ENCODE measurements around the gene MAP3K9.

MAP3K9 gene

DNA sequence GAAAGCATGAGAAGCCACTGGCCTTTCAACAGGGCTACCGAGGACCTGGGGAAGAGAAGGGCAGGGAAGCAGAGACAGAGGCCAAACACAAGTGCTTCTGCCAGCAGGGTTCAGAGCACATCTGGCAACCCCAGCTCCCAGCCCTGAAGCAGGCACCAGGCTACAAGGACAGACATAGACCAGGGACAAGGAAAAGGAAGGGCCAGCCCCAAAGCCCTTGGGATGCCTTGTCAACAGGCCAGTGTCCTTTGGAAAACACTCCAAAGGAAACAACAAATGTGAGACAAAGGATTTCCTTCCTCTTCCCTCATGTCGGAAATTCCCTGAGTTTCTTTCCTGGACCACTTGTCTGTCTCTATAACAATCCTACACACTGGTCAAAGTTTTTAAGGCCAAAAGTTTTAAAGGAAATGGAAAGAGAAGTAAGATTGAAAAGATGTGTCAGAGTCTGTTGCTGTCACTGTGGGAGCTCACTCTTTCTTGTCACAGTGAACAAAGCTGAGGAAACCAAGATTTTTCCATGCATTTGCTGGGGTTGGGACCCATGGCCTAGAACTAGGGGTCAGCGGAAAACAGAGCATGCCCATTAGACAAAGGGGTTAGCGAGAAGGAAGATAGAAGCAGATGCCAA is 108.2 kb downstream of the MAP3K9 start:
- DNase-seq (ENCODE audit: low read depth in 2 of 3, low spot score in 2 of 3): no peak

- DNase-seq (ENCODE audit: low read depth in 2 of 3, low spot score in 2 of 3): no peak
Observed at GRCh38 chr14:70699646-70700045, 109.7 kb downstream of the MAP3K9 start.

GRCh38 chr14:70698288-70698687 is 111.0 kb downstream of the MAP3K9 start:
- DNase-seq (ENCODE audit: low read depth in 2 of 3, low spot score in 2 of 3): no peak

DNA sequence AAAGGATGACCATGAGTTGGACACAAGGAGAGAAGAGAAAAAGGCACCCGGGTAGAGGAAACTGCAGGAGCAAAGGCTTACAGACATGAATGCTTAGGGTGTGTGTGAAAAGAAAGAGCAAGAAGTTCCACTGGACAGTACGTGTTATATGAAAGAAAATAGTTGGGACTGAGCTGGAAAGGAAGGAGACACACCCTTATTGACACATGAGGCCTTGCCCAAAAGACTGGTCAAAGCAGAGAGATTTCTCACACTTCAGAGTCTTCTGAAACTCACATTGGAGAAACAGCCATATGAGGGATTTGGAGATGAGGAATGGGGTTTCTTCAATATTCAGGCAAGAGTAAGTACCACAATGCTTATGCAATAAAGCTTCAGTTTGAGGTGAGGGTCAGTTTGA is 111.6 kb downstream of the MAP3K9 start:
- no peak for DNase-seq (ENCODE audit: low read depth in 2 of 3, low spot score in 2 of 3)

GRCh38 chr14:70696026-70696425 is 113.3 kb downstream of the MAP3K9 start:
- no peak for DNase-seq (ENCODE audit: low read depth in 2 of 3, low spot score in 2 of 3)

DNA sequence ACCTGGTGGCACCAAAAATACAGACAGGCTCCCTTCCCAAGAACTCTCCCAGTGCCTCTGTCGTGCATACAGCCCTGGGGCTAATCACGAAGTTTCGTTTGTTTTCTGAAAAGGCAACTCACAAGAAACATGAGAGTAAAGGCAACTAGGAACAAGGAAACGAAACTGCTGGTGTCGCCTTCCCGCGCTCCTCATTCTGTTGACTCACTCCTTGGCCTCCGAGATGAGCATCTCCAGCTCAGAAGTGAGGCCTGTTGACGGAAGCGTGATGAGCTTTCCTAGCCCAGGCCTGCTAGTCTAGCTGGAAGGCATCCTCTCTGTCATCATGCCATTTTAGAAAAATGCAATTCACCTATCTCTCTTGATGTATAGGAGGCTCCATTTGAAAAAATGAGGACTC is 117.1 kb downstream of the MAP3K9 start:
- no peak for DNase-seq (ENCODE audit: low read depth in 2 of 3, low spot score in 2 of 3)

GRCh38 chr14:70685474-70686197 is 123.7 kb downstream of the MAP3K9 start:
- DNase-seq (ENCODE audit: low read depth in 2 of 3, low spot score in 2 of 3): no peak

- DNase-seq (ENCODE audit: low read depth in 2 of 3, low spot score in 2 of 3): no peak
Observed at GRCh38 chr14:70683983-70684382, 125.3 kb downstream of the MAP3K9 start.

- DNase-seq (ENCODE audit: low read depth in 2 of 3, low spot score in 2 of 3): no peak
Observed at GRCh38 chr14:70680748-70681147, 128.6 kb downstream of the MAP3K9 start.

DNA sequence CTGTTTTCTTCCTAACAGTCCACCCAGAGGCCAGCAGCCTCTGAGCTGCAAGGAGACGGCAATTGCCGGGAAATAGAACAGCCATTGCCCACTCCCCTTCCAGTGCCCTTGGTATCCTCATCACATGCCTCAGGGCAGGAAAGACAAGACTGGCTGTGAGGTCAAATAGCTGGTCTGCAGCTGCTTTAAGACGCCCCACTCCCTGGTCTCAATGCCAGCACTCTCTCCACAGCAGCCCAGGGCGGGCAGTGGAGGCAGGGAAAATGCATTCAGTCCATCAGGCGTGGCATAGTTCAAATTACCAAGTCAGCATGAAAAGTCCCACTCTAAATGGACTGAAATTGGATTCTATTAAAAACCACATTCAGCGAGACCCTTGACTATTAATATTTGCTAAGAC is 132.0 kb downstream of the MAP3K9 start:
- DNase-seq (ENCODE audit: low read depth in 2 of 3, low spot score in 2 of 3): no peak
